ENCODE measurements around the gene S100A11. TPM values are rescaled to one million over a fixed set of nuclear protein-coding genes. Genes with fewer than 3 reads are reported as not detected.
"Not testable (repeated sequence)": the region's sequence is repeated elsewhere in the genome, so short reads cannot be mapped to it uniquely, and the experiment has no call there.

Gene S100A11
- total RNA-seq, result 100 to 1,000 TPM in 1 of 3 donors, 10 to 100 TPM in 2; 70.5 to 114 (median 88.9) TPM
- 118 TPM for total RNA-seq (2013)

- intact Hi-C loops (cut with micrococcal nuclease), result loop anchor here (1.0 kb wide), 1 partner anchor 12 kb away; no protein-coding TSS in a partner anchor
- H3K4me1 ChIP-seq (ENCODE audit: control insufficient read depth, insufficient read depth, low read length), result peaks cover 33% of the 10 kb centered on the region
- peaks cover 7% of the 10 kb centered on the region for H3K36me3 Mint-ChIP-seq
- H3K27ac Mint-ChIP-seq, result peak within 1 kb of the TSS; percentile 79 to 92
- ATAC-seq (peak; percentile 69 to 79 (median 70)), DNase-seq (peak; percentile 63 to 75)
- peaks cover 23 to 25% of the 10 kb centered on the region in 2 donors for H3K4me1 Mint-ChIP-seq
- peak within 1 kb of the TSS; percentile 96 for H3K4me3 Mint-ChIP-seq
- no peaks in the 10 kb centered on the region for H3K27me3 ChIP-seq (ENCODE audit: control insufficient read depth, insufficient read depth, low read length)
- TF ChIP-seq CTCF (IDR thresholded peaks at IDR 0.05), result no peak
- H3K27ac ChIP-seq (ENCODE audit: low read length), result peak within 1 kb of the TSS; percentile 84
- no peaks in the 10 kb centered on the region for H3K9me3 Mint-ChIP-seq
- peak within 1 kb of the TSS; percentile 91 for H3K4me3 ChIP-seq (ENCODE audit: low read length)
- no peaks in the 10 kb centered on the region for H3K27me3 Mint-ChIP-seq (ENCODE audit: low read depth in 2 of 2)
- under 1% methylated on average over 51 of the region's 53 CpGs for WGBS (ENCODE audit: insufficient coverage)
- H3K36me3 ChIP-seq (ENCODE audit: control insufficient read depth, insufficient read depth, low read length), result peaks cover 23% of the 10 kb centered on the region
- no peaks in the 10 kb centered on the region for H3K9me3 ChIP-seq (ENCODE audit: control insufficient read depth, insufficient read depth, low read length)
Measured at GRCh38 chr1:152036267-152037216, at the start of gene S100A11. Gene S100A11 (minus strand): TSS chr1:152037004. CDS start chr1:152036915, 89 bp downstream.

- Mint-ChIP-seq H3K27ac (no peak overlapping the region), H3K27me3 (ENCODE audit: low read depth in 2 of 2) (peaks cover 2 to 10% of the 10 kb centered on the region in 2 donors), H3K4me3 (no peak overlapping the region), H3K9me3 (no peaks in the 10 kb centered on the region), H3K36me3 (no peaks in the 10 kb centered on the region), H3K4me1 (no peaks in the 10 kb centered on the region)
- ATAC-seq (no peak), DNase-seq (no peak)
- Histone ChIP-seq H3K27ac (ENCODE audit: low read length) (no peak overlapping the region), H3K36me3 (ENCODE audit: control insufficient read depth, insufficient read depth, low read length) (no peaks in the 10 kb centered on the region), H3K27me3 (ENCODE audit: control insufficient read depth, insufficient read depth, low read length) (peaks cover 5% of the 10 kb centered on the region), H3K4me1 (ENCODE audit: control insufficient read depth, insufficient read depth, low read length) (no peaks in the 10 kb centered on the region), H3K9me3 (ENCODE audit: control insufficient read depth, insufficient read depth, low read length) (no peaks in the 10 kb centered on the region), H3K4me3 (ENCODE audit: low read length) (no peak overlapping the region)
- TF ChIP-seq CTCF (IDR thresholded peaks at IDR 0.05), result no peak
- WGBS (ENCODE audit: insufficient coverage), result 41% methylated on average over 1 of the region's 1 CpG
- intact Hi-C loops (cut with micrococcal nuclease), result no loop called here
Measured at GRCh38 chr1:152084853-152085252, 48.0 kb upstream of the S100A11 start.

- H3K36me3 ChIP-seq (ENCODE audit: control insufficient read depth, insufficient read depth, low read length); H3K9me3 Mint-ChIP-seq; H3K27ac Mint-ChIP-seq; H3K4me3 Mint-ChIP-seq; ATAC-seq; H3K4me1 ChIP-seq (ENCODE audit: control insufficient read depth, insufficient read depth, low read length); H3K9me3 ChIP-seq (ENCODE audit: control insufficient read depth, insufficient read depth, low read length); intact Hi-C loops (cut with micrococcal nuclease); H3K4me1 Mint-ChIP-seq; DNase-seq; H3K27ac ChIP-seq (ENCODE audit: low read length); H3K4me3 ChIP-seq (ENCODE audit: low read length); H3K27me3 ChIP-seq (ENCODE audit: control insufficient read depth, insufficient read depth, low read length); H3K36me3 Mint-ChIP-seq: not testable (repeated sequence)
- peaks cover 9 to 14% of the 10 kb centered on the region in 2 donors for H3K27me3 Mint-ChIP-seq (ENCODE audit: low read depth in 2 of 2)
- WGBS (ENCODE audit: insufficient coverage), result 95% methylated on average over 16 of the region's 17 CpGs
Measured at GRCh38 chr1:152081026-152081425, 44.2 kb upstream of the S100A11 start.

GRCh38 chr1:152080494-152080893, 43.7 kb upstream of the S100A11 start:
- H3K9me3 Mint-ChIP-seq; H3K9me3 ChIP-seq (ENCODE audit: control insufficient read depth, insufficient read depth, low read length); H3K36me3 ChIP-seq (ENCODE audit: control insufficient read depth, insufficient read depth, low read length); H3K4me1 ChIP-seq (ENCODE audit: control insufficient read depth, insufficient read depth, low read length); DNase-seq; H3K4me1 Mint-ChIP-seq; intact Hi-C loops (cut with micrococcal nuclease); H3K27ac ChIP-seq (ENCODE audit: low read length); H3K4me3 ChIP-seq (ENCODE audit: low read length); ATAC-seq; H3K27me3 ChIP-seq (ENCODE audit: control insufficient read depth, insufficient read depth, low read length); H3K4me3 Mint-ChIP-seq; H3K36me3 Mint-ChIP-seq; H3K27ac Mint-ChIP-seq: not testable (repeated sequence)
- WGBS (ENCODE audit: insufficient coverage), result 92% methylated on average over 17 of the region's 17 CpGs
- peaks cover 14% of the 10 kb centered on the region in 2 donors for H3K27me3 Mint-ChIP-seq (ENCODE audit: low read depth in 2 of 2)
